ENCODE results near the gene RSPH1. TPM values are rescaled to one million over a fixed set of nuclear protein-coding genes. Genes with fewer than 3 reads are reported as not detected.

Gene RSPH1
- total and polyA plus RNA-seq, 4 donors: 0.09 to 0.17 (median 0.16) TPM; not detected in 1

DNA sequence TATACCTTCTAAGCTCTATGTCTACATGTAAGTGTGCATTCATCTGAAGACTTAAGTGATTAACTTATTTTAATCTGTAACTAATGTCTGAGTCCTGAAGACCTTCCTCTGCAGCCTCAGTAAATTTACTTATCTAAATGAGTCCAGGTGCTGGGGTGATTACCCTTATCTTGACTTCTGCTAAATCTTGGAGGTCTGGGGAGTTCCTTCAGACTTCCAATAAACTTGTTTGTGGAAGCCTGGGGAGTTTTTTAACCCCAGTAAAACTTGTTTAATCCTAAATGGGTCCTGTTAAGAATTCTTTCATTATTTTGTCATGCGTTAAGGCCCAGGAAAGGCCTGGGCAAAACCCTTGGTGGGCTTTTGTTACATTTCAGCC, 37.0 kb downstream of the RSPH1 start:
- H3K9me3 ChIP-seq (ENCODE audit: control insufficient read depth in 4 of 4, low read length in 3 of 4): no peaks in the 10 kb centered on the region
- H3K4me1 ChIP-seq (ENCODE audit: control insufficient read depth in 4 of 4, insufficient read depth in 4 of 4, low read length in 3 of 4): peaks cover 0 to 9% (median 4%) of the 10 kb centered on the region in 4 donors
- H3K9ac ChIP-seq (ENCODE audit: low read depth in 1 of 2, low read length in 2 of 2): no peak overlapping the region
- no peaks in the 10 kb centered on the region for H3K36me3 ChIP-seq (ENCODE audit: control insufficient read depth in 4 of 4, insufficient read depth in 3 of 4, low read depth in 1 of 4, low read length in 3 of 4)
- TF ChIP-seq GABPA (IDR thresholded peaks at IDR 0.05 in 1 of 2, conservative IDR thresholded peaks at IDR 0.05 in 1 of 2) (no peak), HNF4A (conservative IDR thresholded peaks at IDR 0.05) (no peak), CTCF (IDR thresholded peaks at IDR 0.05; ENCODE audit: low read depth, low read length, missing input control) (no peak), EGR1 (IDR thresholded peaks at IDR 0.05; ENCODE audit: low read depth in 2 of 2) (no peak), YY1 (IDR thresholded peaks at IDR 0.05) (no peak), RAD21 (IDR thresholded peaks at IDR 0.05) (no peak), RXRA (IDR thresholded peaks at IDR 0.05) (no peak), MAX (IDR thresholded peaks at IDR 0.05) (no peak), FOXA2 (IDR thresholded peaks at IDR 0.05) (no peak), JUND (IDR thresholded peaks at IDR 0.05) (no peak), TAF1 (conservative IDR thresholded peaks at IDR 0.05) (no peak), FOXA1 (IDR thresholded peaks at IDR 0.05) (no peak), SP1 (IDR thresholded peaks at IDR 0.05) (no peak), ZBTB33 (IDR thresholded peaks at IDR 0.05) (no peak)
- TF ChIP-seq, protein P1, sequence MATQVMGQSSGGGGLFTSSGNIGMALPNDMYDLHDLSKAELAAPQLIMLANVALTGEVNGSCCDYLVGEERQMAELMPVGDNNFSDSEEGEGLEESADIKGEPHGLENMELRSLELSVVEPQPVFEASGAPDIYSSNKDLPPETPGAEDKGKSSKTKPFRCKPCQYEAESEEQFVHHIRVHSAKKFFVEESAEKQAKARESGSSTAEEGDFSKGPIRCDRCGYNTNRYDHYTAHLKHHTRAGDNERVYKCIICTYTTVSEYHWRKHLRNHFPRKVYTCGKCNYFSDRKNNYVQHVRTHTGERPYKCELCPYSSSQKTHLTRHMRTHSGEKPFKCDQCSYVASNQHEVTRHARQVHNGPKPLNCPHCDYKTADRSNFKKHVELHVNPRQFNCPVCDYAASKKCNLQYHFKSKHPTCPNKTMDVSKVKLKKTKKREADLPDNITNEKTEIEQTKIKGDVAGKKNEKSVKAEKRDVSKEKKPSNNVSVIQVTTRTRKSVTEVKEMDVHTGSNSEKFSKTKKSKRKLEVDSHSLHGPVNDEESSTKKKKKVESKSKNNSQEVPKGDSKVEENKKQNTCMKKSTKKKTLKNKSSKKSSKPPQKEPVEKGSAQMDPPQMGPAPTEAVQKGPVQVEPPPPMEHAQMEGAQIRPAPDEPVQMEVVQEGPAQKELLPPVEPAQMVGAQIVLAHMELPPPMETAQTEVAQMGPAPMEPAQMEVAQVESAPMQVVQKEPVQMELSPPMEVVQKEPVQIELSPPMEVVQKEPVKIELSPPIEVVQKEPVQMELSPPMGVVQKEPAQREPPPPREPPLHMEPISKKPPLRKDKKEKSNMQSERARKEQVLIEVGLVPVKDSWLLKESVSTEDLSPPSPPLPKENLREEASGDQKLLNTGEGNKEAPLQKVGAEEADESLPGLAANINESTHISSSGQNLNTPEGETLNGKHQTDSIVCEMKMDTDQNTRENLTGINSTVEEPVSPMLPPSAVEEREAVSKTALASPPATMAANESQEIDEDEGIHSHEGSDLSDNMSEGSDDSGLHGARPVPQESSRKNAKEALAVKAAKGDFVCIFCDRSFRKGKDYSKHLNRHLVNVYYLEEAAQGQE (IDR thresholded peaks at IDR 0.05): no peak
- TF ChIP-seq, protein P2, sequence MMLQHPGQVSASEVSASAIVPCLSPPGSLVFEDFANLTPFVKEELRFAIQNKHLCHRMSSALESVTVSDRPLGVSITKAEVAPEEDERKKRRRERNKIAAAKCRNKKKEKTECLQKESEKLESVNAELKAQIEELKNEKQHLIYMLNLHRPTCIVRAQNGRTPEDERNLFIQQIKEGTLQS (IDR thresholded peaks at IDR 0.05): no peak
- H3K4me3 ChIP-seq (ENCODE audit: low read depth in 1 of 3, low read length in 3 of 3): no peak overlapping the region
- WGBS: 91% methylated on average over 1 of the region's 1 CpG
- DNase-seq (ENCODE audit: low spot score): no peak
- H3K27me3 ChIP-seq (ENCODE audit: control insufficient read depth in 4 of 4, insufficient read depth in 4 of 4, low read length in 3 of 4): no peaks in the 10 kb centered on the region
- H3K27ac ChIP-seq (ENCODE audit: low read depth in 1 of 2, low read length in 2 of 2): no peak overlapping the region

- 85% methylated on average over 8 of the region's 8 CpGs for WGBS
- Histone ChIP-seq H3K27me3 (ENCODE audit: control insufficient read depth in 4 of 4, insufficient read depth in 4 of 4, low read length in 3 of 4) (no peaks in the 10 kb centered on the region), H3K9me3 (ENCODE audit: control insufficient read depth in 4 of 4, low read length in 3 of 4) (no peaks in the 10 kb centered on the region), H3K27ac (ENCODE audit: low read depth in 1 of 2, low read length in 2 of 2) (no peak overlapping the region), H3K9ac (ENCODE audit: low read depth in 1 of 2, low read length in 2 of 2) (no peak overlapping the region), H3K36me3 (ENCODE audit: control insufficient read depth in 4 of 4, insufficient read depth in 3 of 4, low read depth in 1 of 4, low read length in 3 of 4) (no peaks in the 10 kb centered on the region), H3K4me1 (ENCODE audit: control insufficient read depth in 4 of 4, insufficient read depth in 4 of 4, low read length in 3 of 4) (no peaks in the 10 kb centered on the region), H3K4me3 (ENCODE audit: low read depth in 1 of 3, low read length in 3 of 3) (no peak overlapping the region)
- no peak for DNase-seq (ENCODE audit: low spot score)
- no peak for TF ChIP-seq HNF4G (IDR thresholded peaks at IDR 0.05)
- no peak for TF ChIP-seq YY1 (IDR thresholded peaks at IDR 0.05)
- TF ChIP-seq SP1 (IDR thresholded peaks at IDR 0.05): no peak
- TF ChIP-seq ZBTB33 (IDR thresholded peaks at IDR 0.05): no peak
- no peak for TF ChIP-seq RXRA (IDR thresholded peaks at IDR 0.05)
- TF ChIP-seq EGR1 (IDR thresholded peaks at IDR 0.05; ENCODE audit: low read depth in 2 of 2): no peak
- TF ChIP-seq TAF1 (conservative IDR thresholded peaks at IDR 0.05): no peak
- TF ChIP-seq HNF4A (conservative IDR thresholded peaks at IDR 0.05): no peak
- TF ChIP-seq FOXA1 (IDR thresholded peaks at IDR 0.05): no peak
- TF ChIP-seq CTCF (IDR thresholded peaks at IDR 0.05; ENCODE audit: low read depth, low read length, missing input control): no peak
- TF ChIP-seq JUND (IDR thresholded peaks at IDR 0.05): no peak
- no peak for TF ChIP-seq GABPA (IDR thresholded peaks at IDR 0.05 in 1 of 2, conservative IDR thresholded peaks at IDR 0.05 in 1 of 2)
- no peak for TF ChIP-seq FOXA2 (IDR thresholded peaks at IDR 0.05)
- no peak for TF ChIP-seq MAX (IDR thresholded peaks at IDR 0.05)
- TF ChIP-seq NR2F2 (IDR thresholded peaks at IDR 0.05): no peak
Measured at GRCh38 chr21:42456457-42456856, 39.6 kb downstream of the RSPH1 start.
